ENCODE data around the gene PACS1. TPM values are rescaled to one million over a fixed set of nuclear protein-coding genes. Genes with fewer than 3 reads are reported as not detected.

The PACS1 gene
- polyA plus RNA-seq, 3 donors = 8.1 to 36.8 (median 12.4) TPM

GRCh38 chr11:66066751-66067150 is 3.3 kb upstream of the PACS1 start:
- intact Hi-C loops (cut with micrococcal nuclease) = loop anchor here in 1 of 2 donors (5.0 kb wide), 1 partner anchor 66 kb away; no protein-coding TSS in a partner anchor

GRCh38 chr11:66067640-66068039 is 2.4 kb upstream of the PACS1 start:
- H3K4me1 Mint-ChIP-seq = peaks cover 53% of the 10 kb centered on the region
- H3K27ac ChIP-seq (ENCODE audit: low read depth in 1 of 2, low read length in 2 of 2) = peak overlapping the region; percentile 92 to 96
- H3K27me3 Mint-ChIP-seq (ENCODE audit: low read depth in 3 of 3) = peaks cover 0 to 5% (median 0%) of the 10 kb centered on the region in 3 donors

More at GRCh38 chr11:66066751-66067150, 3.3 kb upstream of the PACS1 start:
- Histone ChIP-seq H3K79me2 (ENCODE audit: insufficient read depth, low read length) (peaks cover 38% of the 10 kb centered on the region), H3K4me1 (ENCODE audit: control insufficient read depth in 1 of 2, insufficient read depth in 2 of 2, low read length in 2 of 2) (peaks cover 43 to 48% of the 10 kb centered on the region in 2 donors), H4K20me1 (ENCODE audit: insufficient read depth, low read length) (peaks cover 16% of the 10 kb centered on the region), H3K27me3 (ENCODE audit: control insufficient read depth in 2 of 2, insufficient read depth in 2 of 2, low read length in 2 of 2) (no peaks in the 10 kb centered on the region), H3K9ac (ENCODE audit: insufficient read depth, low read length, poor library complexity, severe bottlenecking) (no peak overlapping the region), H2AFZ (ENCODE audit: insufficient read depth, low read depth, low read length, poor library complexity, severe bottlenecking) (peak overlapping the region; percentile 16), H3K4me2 (replicated peaks; ENCODE audit: extremely low read depth, low read length, poor library complexity, severe bottlenecking) (peak overlapping the region; percentile 36), H3K27ac (ENCODE audit: low read depth in 1 of 2, low read length in 2 of 2) (peak overlapping the region; percentile 30 to 62), H3K36me3 (replicated peaks in 1 of 2; ENCODE audit: control insufficient read depth in 1 of 2, insufficient read depth in 2 of 2, low read length in 2 of 2) (peaks cover 59 to 63% of the 10 kb centered on the region in 2 donors), H3K9me3 (replicated peaks in 1 of 2; ENCODE audit: control insufficient read depth in 1 of 2, insufficient read depth in 1 of 2, low read length in 2 of 2) (no peaks in the 10 kb centered on the region), H3K4me3 (replicated peaks in 1 of 3; ENCODE audit: low read depth in 2 of 3, low read length in 3 of 3) (peak overlapping the region in 1 of 3 experiments; percentile 31)
- H3K4me3 Mint-ChIP-seq = peak overlapping the region; percentile 3 to 47
- H3K36me3 Mint-ChIP-seq = peaks cover 58 to 73% of the 10 kb centered on the region in 2 donors
- H3K4me1 Mint-ChIP-seq = peaks cover 44% of the 10 kb centered on the region
- H3K27ac Mint-ChIP-seq = peak overlapping the region; percentile 48 to 98 (median 72)
- no peak for DNase-seq
- no peak for TF ChIP-seq CTCF (IDR thresholded peaks at IDR 0.05)
- peaks cover 0 to 5% (median 0%) of the 10 kb centered on the region in 3 donors for H3K27me3 Mint-ChIP-seq (ENCODE audit: low read depth in 3 of 3)
- peaks cover 0 to 4% (median 0%) of the 10 kb centered on the region in 7 donors for H3K9me3 Mint-ChIP-seq
- 20% methylated on average over 2 of the region's 3 CpGs for WGBS (ENCODE audit: insufficient coverage)

More at GRCh38 chr11:66067640-66068039, 2.4 kb upstream of the PACS1 start:
- Histone ChIP-seq H3K4me3 (replicated peaks in 1 of 3; ENCODE audit: low read depth in 2 of 3, low read length in 3 of 3) (no peak overlapping the region), H2AFZ (ENCODE audit: insufficient read depth, low read depth, low read length, poor library complexity, severe bottlenecking) (no peak overlapping the region), H3K9me3 (replicated peaks in 1 of 2; ENCODE audit: control insufficient read depth in 1 of 2, insufficient read depth in 1 of 2, low read length in 2 of 2) (no peaks in the 10 kb centered on the region), H3K4me1 (ENCODE audit: control insufficient read depth in 1 of 2, insufficient read depth in 2 of 2, low read length in 2 of 2) (peaks cover 45 to 55% of the 10 kb centered on the region in 2 donors), H3K4me2 (replicated peaks; ENCODE audit: extremely low read depth, low read length, poor library complexity, severe bottlenecking) (no peak overlapping the region), H4K20me1 (ENCODE audit: insufficient read depth, low read length) (peaks cover 22% of the 10 kb centered on the region), H3K27me3 (ENCODE audit: control insufficient read depth in 2 of 2, insufficient read depth in 2 of 2, low read length in 2 of 2) (no peaks in the 10 kb centered on the region), H3K9ac (ENCODE audit: insufficient read depth, low read length, poor library complexity, severe bottlenecking) (no peak overlapping the region), H3K79me2 (ENCODE audit: insufficient read depth, low read length) (peaks cover 46% of the 10 kb centered on the region), H3K36me3 (replicated peaks in 1 of 2; ENCODE audit: control insufficient read depth in 1 of 2, insufficient read depth in 2 of 2, low read length in 2 of 2) (peaks cover 50 to 56% of the 10 kb centered on the region in 2 donors)
- intact Hi-C loops (cut with micrococcal nuclease) = loop anchor here in 1 of 2 donors (5.0 kb wide), 1 partner anchor 65 kb away; no protein-coding TSS in a partner anchor
- Mint-ChIP-seq H3K27ac (peak overlapping the region in 6 of 7 donors; percentile 95 to 98 (median 96)), H3K9me3 (peaks cover 0 to 4% (median 0%) of the 10 kb centered on the region in 7 donors), H3K4me3 (no peak overlapping the region), H3K36me3 (peaks cover 57 to 66% of the 10 kb centered on the region in 2 donors)
- TF ChIP-seq CTCF (IDR thresholded peaks at IDR 0.05) = no peak
- whole genome bisulfite sequencing (ENCODE audit: insufficient coverage) = 97% methylated on average over 3 of the region's 4 CpGs
- no peak for DNase-seq
